ENCODE data around the gene FPR2.
A peak's percentile ranks its signal among the peaks of the same experiment; 100 is the strongest.

FPR2 gene

GRCh38 chr19:51784922-51785690 lies 24.1 kb downstream of the FPR2 start:
- no peaks in the 10 kb centered on the region for H3K27me3 ChIP-seq (replicated peaks; ENCODE audit: control insufficient read depth, insufficient read depth, low read length)
- no peaks in the 10 kb centered on the region for H3K9me3 ChIP-seq (ENCODE audit: control insufficient read depth, low read length)
- peaks cover 5% of the 10 kb centered on the region for H3K4me1 ChIP-seq (ENCODE audit: control insufficient read depth, insufficient read depth, low read length)
- no peaks in the 10 kb centered on the region for H3K36me3 ChIP-seq (ENCODE audit: control insufficient read depth, insufficient read depth, low read length, severe bottlenecking)
- no peak overlapping the region for H3K9ac ChIP-seq (ENCODE audit: low read length)
- H3K4me3 ChIP-seq (ENCODE audit: low read length) = peak overlapping the region; percentile 2
- peak; percentile 15 for DNase-seq (ENCODE audit: low read depth)

- Histone ChIP-seq H3K36me3 (ENCODE audit: control insufficient read depth, insufficient read depth, low read length, severe bottlenecking) (no peaks in the 10 kb centered on the region), H3K27me3 (replicated peaks; ENCODE audit: control insufficient read depth, insufficient read depth, low read length) (no peaks in the 10 kb centered on the region), H3K9ac (ENCODE audit: low read length) (no peak overlapping the region), H3K4me3 (ENCODE audit: low read length) (no peak overlapping the region), H3K9me3 (ENCODE audit: control insufficient read depth, low read length) (no peaks in the 10 kb centered on the region), H3K4me1 (ENCODE audit: control insufficient read depth, insufficient read depth, low read length) (peaks cover 5% of the 10 kb centered on the region)
- no peak for DNase-seq (ENCODE audit: low read depth)
Measured at GRCh38 chr19:51786646-51787494, 25.9 kb downstream of the FPR2 start.

DNA sequence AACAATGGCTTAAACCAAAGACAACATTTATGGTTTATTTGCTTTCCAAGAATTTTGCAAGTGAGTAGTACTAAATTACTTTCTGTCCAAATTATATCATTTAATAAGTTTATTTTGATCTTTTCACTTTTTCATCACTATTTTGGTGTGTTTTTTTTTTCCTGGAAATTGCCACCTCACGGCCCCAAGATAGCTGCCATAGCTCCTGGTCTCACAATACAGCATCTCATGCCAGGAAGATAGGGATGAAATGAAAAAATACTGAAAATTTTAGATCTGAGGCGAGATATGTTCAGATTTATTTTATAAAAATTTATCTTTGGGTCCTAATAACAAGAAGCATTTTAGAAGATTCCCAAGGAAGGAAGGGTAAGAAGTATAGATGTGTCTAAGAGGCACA lies 27.0 kb downstream of the FPR2 start:
- Histone ChIP-seq H3K36me3 (ENCODE audit: control insufficient read depth, insufficient read depth, low read length, severe bottlenecking) (no peaks in the 10 kb centered on the region), H3K4me1 (ENCODE audit: control insufficient read depth, insufficient read depth, low read length) (peaks cover 5% of the 10 kb centered on the region), H3K27me3 (replicated peaks; ENCODE audit: control insufficient read depth, insufficient read depth, low read length) (no peaks in the 10 kb centered on the region), H3K9me3 (ENCODE audit: control insufficient read depth, low read length) (no peaks in the 10 kb centered on the region), H3K9ac (ENCODE audit: low read length) (no peak overlapping the region), H3K4me3 (ENCODE audit: low read length) (no peak overlapping the region)
- DNase-seq (ENCODE audit: low read depth) = no peak

- Histone ChIP-seq H3K36me3 (ENCODE audit: control insufficient read depth, insufficient read depth, low read length, severe bottlenecking) (no peaks in the 10 kb centered on the region), H3K9ac (ENCODE audit: low read length) (no peak overlapping the region), H3K9me3 (ENCODE audit: control insufficient read depth, low read length) (no peaks in the 10 kb centered on the region), H3K27me3 (replicated peaks; ENCODE audit: control insufficient read depth, insufficient read depth, low read length) (no peaks in the 10 kb centered on the region), H3K4me3 (ENCODE audit: low read length) (no peak overlapping the region), H3K4me1 (ENCODE audit: control insufficient read depth, insufficient read depth, low read length) (peaks cover 5% of the 10 kb centered on the region)
- no peak for DNase-seq (ENCODE audit: low read depth)
Measured at GRCh38 chr19:51789061-51789795, 28.2 kb downstream of the FPR2 start.

DNA sequence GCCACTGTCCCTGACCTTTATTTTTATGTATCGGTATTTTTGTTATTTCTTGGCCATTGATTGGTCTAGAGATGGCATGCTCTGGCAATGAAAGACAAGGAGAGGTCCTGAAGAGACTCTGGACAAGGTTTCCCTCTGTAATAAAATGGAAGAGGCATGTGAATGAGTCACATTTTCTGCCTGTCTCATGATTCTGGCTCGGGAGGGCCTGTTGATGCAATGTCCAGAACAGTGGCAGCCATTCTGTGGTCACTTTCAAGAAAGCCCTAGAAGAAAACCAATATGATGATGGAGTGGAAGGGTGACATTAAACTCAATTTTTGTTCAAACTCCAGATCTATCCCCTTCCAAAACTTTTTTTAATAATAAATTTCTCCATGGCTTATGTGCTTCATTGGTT lies 32.0 kb downstream of the FPR2 start:
- Histone ChIP-seq H3K36me3 (ENCODE audit: control insufficient read depth, insufficient read depth, low read length, severe bottlenecking) (no peaks in the 10 kb centered on the region), H3K4me3 (ENCODE audit: low read length) (no peak overlapping the region), H3K27me3 (replicated peaks; ENCODE audit: control insufficient read depth, insufficient read depth, low read length) (no peaks in the 10 kb centered on the region), H3K9ac (ENCODE audit: low read length) (no peak overlapping the region), H3K9me3 (ENCODE audit: control insufficient read depth, low read length) (no peaks in the 10 kb centered on the region), H3K4me1 (ENCODE audit: control insufficient read depth, insufficient read depth, low read length) (no peaks in the 10 kb centered on the region)
- DNase-seq (ENCODE audit: low read depth) = no peak

DNA sequence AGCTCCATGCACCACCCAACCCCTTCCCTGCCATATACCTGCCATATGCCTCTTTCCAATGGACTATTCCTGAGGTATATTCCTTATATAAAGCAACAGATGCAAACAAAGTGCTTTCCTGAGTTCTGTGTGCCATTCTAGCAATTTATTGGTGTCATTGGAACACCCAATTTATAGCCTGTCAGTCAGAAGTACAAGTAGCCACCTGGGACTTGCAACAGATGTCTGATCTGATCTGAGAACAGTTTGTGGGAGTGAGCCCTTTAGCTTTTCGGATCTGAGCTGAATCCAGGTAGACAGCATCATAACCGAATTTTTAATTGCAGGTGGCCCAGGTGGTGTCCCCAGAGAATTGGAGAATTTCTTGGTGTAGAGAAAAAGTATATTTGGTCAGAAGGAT lies 33.0 kb downstream of the FPR2 start:
- Histone ChIP-seq H3K9ac (ENCODE audit: low read length) (no peak overlapping the region), H3K4me3 (ENCODE audit: low read length) (no peak overlapping the region), H3K36me3 (ENCODE audit: control insufficient read depth, insufficient read depth, low read length, severe bottlenecking) (no peaks in the 10 kb centered on the region), H3K4me1 (ENCODE audit: control insufficient read depth, insufficient read depth, low read length) (peaks cover 4% of the 10 kb centered on the region), H3K27me3 (replicated peaks; ENCODE audit: control insufficient read depth, insufficient read depth, low read length) (no peaks in the 10 kb centered on the region), H3K9me3 (ENCODE audit: control insufficient read depth, low read length) (no peaks in the 10 kb centered on the region)
- DNase-seq (ENCODE audit: low read depth) = no peak

DNA sequence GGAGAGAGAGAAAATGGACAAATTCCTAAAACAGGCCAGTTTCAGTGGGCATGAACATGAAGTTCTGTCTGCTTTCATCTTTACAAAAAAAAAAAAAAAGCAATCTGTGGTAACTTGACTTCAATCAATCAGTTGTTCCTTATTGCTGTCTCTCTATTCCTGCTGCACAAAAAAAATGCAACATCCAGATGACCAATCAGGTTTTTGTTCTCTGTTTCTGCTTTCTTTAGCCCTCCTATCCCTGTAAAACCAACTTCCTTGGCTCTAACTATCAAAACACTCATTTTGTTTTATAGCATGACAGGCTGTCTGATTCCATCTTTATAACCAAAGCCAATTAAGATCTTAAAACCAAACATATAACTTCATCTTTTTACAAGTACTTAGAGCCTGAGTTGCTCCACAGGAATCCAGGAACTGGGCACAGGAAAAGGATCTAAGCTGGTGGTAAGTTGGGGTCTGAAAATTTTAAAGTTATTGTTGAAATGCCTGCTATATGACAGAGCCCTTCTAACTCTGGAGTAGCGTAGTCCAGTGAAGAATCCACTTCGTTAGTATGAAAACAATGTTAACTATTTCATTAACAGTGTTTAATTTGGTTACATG lies 34.0 kb downstream of the FPR2 start, which contains the start of gene FPR3:
Gene FPR3 (plus strand): TSS at position 273 of the 606 bp plus-strand sequence. CDS start 28,592 bp downstream, outside the sequence.
- Histone ChIP-seq H3K36me3 (ENCODE audit: control insufficient read depth, insufficient read depth, low read length, severe bottlenecking) (no peaks in the 10 kb centered on the region), H3K27me3 (replicated peaks; ENCODE audit: control insufficient read depth, insufficient read depth, low read length) (no peaks in the 10 kb centered on the region), H3K9ac (ENCODE audit: low read length) (no peak within 1 kb of the TSS), H3K4me3 (ENCODE audit: low read length) (no peak within 1 kb of the TSS), H3K4me1 (ENCODE audit: control insufficient read depth, insufficient read depth, low read length) (peaks cover 12% of the 10 kb centered on the region), H3K9me3 (ENCODE audit: control insufficient read depth, low read length) (no peaks in the 10 kb centered on the region)
- DNase-seq (ENCODE audit: low read depth) = no peak

- H3K4me3 ChIP-seq (ENCODE audit: low read length) = no peak overlapping the region
- no peaks in the 10 kb centered on the region for H3K36me3 ChIP-seq (ENCODE audit: control insufficient read depth, insufficient read depth, low read length, severe bottlenecking)
- no peaks in the 10 kb centered on the region for H3K27me3 ChIP-seq (replicated peaks; ENCODE audit: control insufficient read depth, insufficient read depth, low read length)
- H3K9ac ChIP-seq (ENCODE audit: low read length) = no peak overlapping the region
- H3K4me1 ChIP-seq (ENCODE audit: control insufficient read depth, insufficient read depth, low read length) = peaks cover 21% of the 10 kb centered on the region
- no peaks in the 10 kb centered on the region for H3K9me3 ChIP-seq (ENCODE audit: control insufficient read depth, low read length)
- DNase-seq (ENCODE audit: low read depth) = no peak
Measured at GRCh38 chr19:51796195-51796679, 35.3 kb downstream of the FPR2 start.

DNA sequence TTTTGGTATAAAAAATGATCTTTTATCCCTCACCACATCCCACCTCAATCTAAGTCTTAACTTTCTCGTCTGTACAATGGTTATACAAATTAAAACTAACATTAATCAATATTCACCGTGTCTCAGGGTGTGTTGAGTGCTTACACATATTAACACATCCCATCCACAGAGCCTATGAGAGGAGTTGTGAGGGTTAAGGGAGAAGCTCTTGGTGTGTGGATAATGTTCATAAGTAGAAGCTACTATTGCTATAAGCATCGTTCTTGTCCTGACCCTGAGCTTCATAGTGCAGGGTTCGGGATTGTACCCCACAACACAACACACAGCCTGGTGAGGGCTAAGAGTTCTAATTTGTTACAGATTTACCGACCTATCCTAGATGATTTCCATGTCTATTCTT lies 36.5 kb downstream of the FPR2 start:
- no peak overlapping the region for H3K9ac ChIP-seq (ENCODE audit: low read length)
- DNase-seq (ENCODE audit: low read depth) = no peak
- no peaks in the 10 kb centered on the region for H3K36me3 ChIP-seq (ENCODE audit: control insufficient read depth, insufficient read depth, low read length, severe bottlenecking)
- no peaks in the 10 kb centered on the region for H3K27me3 ChIP-seq (replicated peaks; ENCODE audit: control insufficient read depth, insufficient read depth, low read length)
- H3K4me3 ChIP-seq (ENCODE audit: low read length) = no peak overlapping the region
- no peaks in the 10 kb centered on the region for H3K9me3 ChIP-seq (ENCODE audit: control insufficient read depth, low read length)
- H3K4me1 ChIP-seq (ENCODE audit: control insufficient read depth, insufficient read depth, low read length) = peaks cover 21% of the 10 kb centered on the region

- H3K9me3 ChIP-seq (ENCODE audit: control insufficient read depth, low read length) = no peaks in the 10 kb centered on the region
- H3K36me3 ChIP-seq (ENCODE audit: control insufficient read depth, insufficient read depth, low read length, severe bottlenecking) = no peaks in the 10 kb centered on the region
- H3K4me3 ChIP-seq (ENCODE audit: low read length) = no peak overlapping the region
- no peak for DNase-seq (ENCODE audit: low read depth)
- peaks cover 21% of the 10 kb centered on the region for H3K4me1 ChIP-seq (ENCODE audit: control insufficient read depth, insufficient read depth, low read length)
- H3K27me3 ChIP-seq (replicated peaks; ENCODE audit: control insufficient read depth, insufficient read depth, low read length) = no peaks in the 10 kb centered on the region
- no peak overlapping the region for H3K9ac ChIP-seq (ENCODE audit: low read length)
Measured at GRCh38 chr19:51798062-51798461, 37.1 kb downstream of the FPR2 start.
